Sigmoid colon (tissue), 7 donors: ENCODE results near the gene ZFPM1. TPM values are rescaled to one million over a fixed set of nuclear protein-coding genes. Genes with fewer than 3 reads are reported as not detected.

Source experiments
- DNase-seq: peaks from one replicate; pipeline ENCODE4 v3.0.0-alpha.2; 2019
- H3K27ac ChIP-seq, 4 donors: fragments of 200-600 bp; sonication (generic); one replicate each; pipeline ENCODE4 v1.5.1; 2016 to 2019; ENCODE audit warnings: mild to moderate bottlenecking in 1 of 4
- H3K27me3 ChIP-seq, 3 donors: fragments of 200-600 bp; sonication (generic); one replicate each; pipeline ENCODE4 v1.5.1; 2019; ENCODE audit warnings: mild to moderate bottlenecking in 1 of 3
- H3K36me3 ChIP-seq, 4 donors: fragments of 200-600 bp; sonication (generic); one replicate each; pipeline ENCODE4 v1.5.1; 2016 to 2019
- H3K4me1 ChIP-seq, 4 donors: fragments of 200-600 bp; sonication (generic); one replicate each; pipeline ENCODE4 v1.5.1; 2017 to 2019
- H3K4me3 ChIP-seq, 4 donors: fragments of 200-600 bp; sonication (generic); one replicate each; pipeline ENCODE4 v1.5.1; 2017 to 2019; ENCODE audit warnings: mild to moderate bottlenecking in 2 of 4, moderate library complexity in 1 of 4
- H3K9me3 ChIP-seq, 4 donors: fragments of 200-600 bp in 3 of 4; sonication (generic) in 3 of 4; one replicate each; pipeline versions ENCODE4 v1.5.1 to v1.6.1; 2013 to 2019
- CTCF ChIP-seq, 4 experiments: fragments of 450-650 bp in 3 of 4; fragments of 200-600 bp in 1 of 4; IDR thresholded peaks; one replicate each; pipeline ENCODE4 v1.5.1; 2016 to 2019; ENCODE audit warnings: antibody characterized with exemption in 4 of 4, mild to moderate bottlenecking in 3 of 4, moderate library complexity in 2 of 4
- EP300 ChIP-seq, 4 donors: sonication (generic); formaldehyde crosslinking; IDR thresholded peaks; one replicate each; pipeline ENCODE4 v1.6.1; 2017; ENCODE audit warnings: antibody characterized with exemption in 4 of 4
- POLR2A ChIP-seq, 2 donors: fragments of 450-650 bp; IDR thresholded peaks; one replicate each; pipeline ENCODE4 v1.6.1; 2016; ENCODE audit warnings: antibody characterized with exemption in 2 of 2, mild to moderate bottlenecking in 2 of 2, moderate library complexity in 2 of 2
- POLR2AphosphoS5 ChIP-seq, 4 donors: sonication (generic); formaldehyde crosslinking; IDR thresholded peaks; one replicate each; pipeline ENCODE4 v1.6.1; 2017; ENCODE audit warnings: antibody characterized with exemption in 4 of 4
- WGBS, 2 donors: extraction: QIAGEN DNeasy Blood & Tissue Kit; methylation state at CpG; one replicate each; pipeline ENCODE4 v1.1.7; 2013; 5-methylcytosine and 5-hydroxymethylcytosine counted together
- intact Hi-C: fragments of 100-400 bp; cut with DNase I; formaldehyde crosslinking; loops from one replicate; pipeline ENCODE4 v1.15.1; 2023
- polyA plus RNA-seq, 3 donors: library from polyadenylated mRNA; stranded (reverse); fragments of 200-250 nt; gene quantifications; one replicate each; pipeline ENCODE4 v1.2.3, GENCODE V29; 2013
- total RNA-seq, 4 donors: library from RNA; depleted of rRNA; stranded (reverse); fragments of >200 nt; gene quantifications; one replicate each; pipeline ENCODE4 v1.1.0, GENCODE V29; 2016
- donor health status: healthy with polysubstance abuse.
- donor health status: Bipolar disorder and iron deficiency.
- donor health status: healthy.

Gene ZFPM1
- total and polyA plus RNA-seq, 7 donors: 0.27 to 3.7 (median 0.66) TPM

GRCh38 chr16:88459366-88460073 lies 6.4 kb downstream of the ZFPM1 start:
- no peaks in the 10 kb centered on the region for H3K9me3 ChIP-seq
- TF ChIP-seq EP300 (IDR thresholded peaks at IDR 0.05) (no peak), POLR2A (IDR thresholded peaks at IDR 0.05) (no peak), POLR2AphosphoS5 (IDR thresholded peaks at IDR 0.05) (no peak), CTCF (IDR thresholded peaks at IDR 0.05) (no peak)
- no peak overlapping the region for H3K27ac ChIP-seq
- intact Hi-C loops: loop anchor here (10.0 kb wide), 1 partner anchor 505 kb away; the partner anchor contains the start of gene BANP
- peaks cover 21 to 70% (median 46%) of the 10 kb centered on the region in 3 donors for H3K27me3 ChIP-seq
- 84 to 89% methylated on average over 8 of the region's 8 CpGs for WGBS, 2 donors
- no peaks in the 10 kb centered on the region for H3K36me3 ChIP-seq
- DNase-seq: no peak
- H3K4me1 ChIP-seq: peaks cover 0 to 20% (median 19%) of the 10 kb centered on the region in 4 donors
- H3K4me3 ChIP-seq: no peak overlapping the region

GRCh38 chr16:88460496-88461330 lies 7.6 kb downstream of the ZFPM1 start:
- H3K4me1 ChIP-seq: peaks cover 0 to 8% (median 7%) of the 10 kb centered on the region in 4 donors
- TF ChIP-seq POLR2AphosphoS5 (IDR thresholded peaks at IDR 0.05): no peak
- TF ChIP-seq EP300 (IDR thresholded peaks at IDR 0.05): no peak
- no peak for TF ChIP-seq CTCF (IDR thresholded peaks at IDR 0.05)
- 68 to 71% methylated on average over 26 to 32 of the region's 32 CpGs for WGBS, 2 donors
- H3K27me3 ChIP-seq: peaks cover 10 to 58% (median 37%) of the 10 kb centered on the region in 3 donors
- intact Hi-C loops: no loop called here
- H3K9me3 ChIP-seq: no peaks in the 10 kb centered on the region
- no peak overlapping the region for H3K27ac ChIP-seq
- DNase-seq: no peak
- no peaks in the 10 kb centered on the region for H3K36me3 ChIP-seq
- no peak overlapping the region for H3K4me3 ChIP-seq

- Histone ChIP-seq H3K27ac (no peak overlapping the region), H3K27me3 (peaks cover 7 to 49% (median 28%) of the 10 kb centered on the region in 3 donors), H3K4me1 (no peaks in the 10 kb centered on the region), H3K36me3 (no peaks in the 10 kb centered on the region), H3K9me3 (no peaks in the 10 kb centered on the region), H3K4me3 (no peak overlapping the region)
- DNase-seq: no peak
- 45 to 66% methylated on average over 30 of the region's 30 CpGs for WGBS, 2 donors
- intact Hi-C loops: no loop called here
- TF ChIP-seq POLR2A (IDR thresholded peaks at IDR 0.05) (no peak), POLR2AphosphoS5 (IDR thresholded peaks at IDR 0.05) (no peak), EP300 (IDR thresholded peaks at IDR 0.05) (no peak), CTCF (IDR thresholded peaks at IDR 0.05) (no peak)
Measured at GRCh38 chr16:88461331-88462269, 8.5 kb downstream of the ZFPM1 start.

- H3K27ac ChIP-seq: no peak overlapping the region
- H3K36me3 ChIP-seq: no peaks in the 10 kb centered on the region
- H3K4me3 ChIP-seq: no peak overlapping the region
- no peaks in the 10 kb centered on the region for H3K4me1 ChIP-seq
- no peak for TF ChIP-seq POLR2AphosphoS5 (IDR thresholded peaks at IDR 0.05)
- TF ChIP-seq POLR2A (IDR thresholded peaks at IDR 0.05): no peak
- intact Hi-C loops: no loop called here
- DNase-seq: no peak
- H3K27me3 ChIP-seq: peaks cover 7 to 49% (median 20%) of the 10 kb centered on the region in 3 donors
- no peaks in the 10 kb centered on the region for H3K9me3 ChIP-seq
- WGBS, 2 donors: 68 to 72% methylated on average over 12 of the region's 12 CpGs
Measured at GRCh38 chr16:88462396-88462795, 9.3 kb downstream of the ZFPM1 start.
